ENCODE data around the gene RNF111. TPM values are rescaled to one million over a fixed set of nuclear protein-coding genes. Genes with fewer than 3 reads are reported as not detected.

RNF111 gene
- total and polyA plus RNA-seq, 2 of the 13 experiments (the other 11 are each of a cell fraction or from before 2014, with no cell fraction given), result 12.1 to 23.1 TPM

- peak; percentile 62; the same call in 1 of the 2 replicates for TF ChIP-seq ZNF609 (CRISPR knock-in tag; IDR thresholded peaks at IDR 0.05; ENCODE audit: borderline replicate concordance)
- TF ChIP-seq ZNF713 (CRISPR knock-in tag; IDR thresholded peaks at IDR 0.05), result no peak
- no peak for TF ChIP-seq RFXAP (CRISPR knock-in tag; IDR thresholded peaks at IDR 0.05; ENCODE audit: borderline replicate concordance)
- peak; percentile 74; the same call in 1 of the 2 replicates for TF ChIP-seq TBX3 (IDR thresholded peaks at IDR 0.05; ENCODE audit: borderline replicate concordance)
- TF ChIP-seq TCF7 (IDR thresholded peaks at IDR 0.05; ENCODE audit: low read depth), result peak; percentile 67
- no peak for TF ChIP-seq U2AF2 (IDR thresholded peaks at IDR 0.05; ENCODE audit: low read depth, low read length)
- peak; percentile 91 for TF ChIP-seq HHEX (CRISPR knock-in tag; IDR thresholded peaks at IDR 0.05)
- 0 out of 2 replicates have a peak, but pooled peaks have one; percentile 23 for TF ChIP-seq ARID5B (CRISPR knock-in tag; IDR thresholded peaks at IDR 0.05)
- no peak for TF ChIP-seq ZFYVE20 (CRISPR knock-in tag; IDR thresholded peaks at IDR 0.05; ENCODE audit: borderline replicate concordance, low read depth)
- no peak for TF ChIP-seq KDM6A (CRISPR knock-in tag; IDR thresholded peaks at IDR 0.05; ENCODE audit: low read depth)
- TF ChIP-seq GMEB2 (CRISPR knock-in tag; IDR thresholded peaks at IDR 0.05; ENCODE audit: low read depth), result no peak
- no peak for TF ChIP-seq KMT2A (CRISPR knock-in tag; IDR thresholded peaks at IDR 0.05)
Measured at GRCh38 chr15:59069430-59069829, 82.0 kb downstream of the RNF111 start (continued).
